ENCODE measurements around the gene HSD3B7.

The HSD3B7 gene

DNA sequence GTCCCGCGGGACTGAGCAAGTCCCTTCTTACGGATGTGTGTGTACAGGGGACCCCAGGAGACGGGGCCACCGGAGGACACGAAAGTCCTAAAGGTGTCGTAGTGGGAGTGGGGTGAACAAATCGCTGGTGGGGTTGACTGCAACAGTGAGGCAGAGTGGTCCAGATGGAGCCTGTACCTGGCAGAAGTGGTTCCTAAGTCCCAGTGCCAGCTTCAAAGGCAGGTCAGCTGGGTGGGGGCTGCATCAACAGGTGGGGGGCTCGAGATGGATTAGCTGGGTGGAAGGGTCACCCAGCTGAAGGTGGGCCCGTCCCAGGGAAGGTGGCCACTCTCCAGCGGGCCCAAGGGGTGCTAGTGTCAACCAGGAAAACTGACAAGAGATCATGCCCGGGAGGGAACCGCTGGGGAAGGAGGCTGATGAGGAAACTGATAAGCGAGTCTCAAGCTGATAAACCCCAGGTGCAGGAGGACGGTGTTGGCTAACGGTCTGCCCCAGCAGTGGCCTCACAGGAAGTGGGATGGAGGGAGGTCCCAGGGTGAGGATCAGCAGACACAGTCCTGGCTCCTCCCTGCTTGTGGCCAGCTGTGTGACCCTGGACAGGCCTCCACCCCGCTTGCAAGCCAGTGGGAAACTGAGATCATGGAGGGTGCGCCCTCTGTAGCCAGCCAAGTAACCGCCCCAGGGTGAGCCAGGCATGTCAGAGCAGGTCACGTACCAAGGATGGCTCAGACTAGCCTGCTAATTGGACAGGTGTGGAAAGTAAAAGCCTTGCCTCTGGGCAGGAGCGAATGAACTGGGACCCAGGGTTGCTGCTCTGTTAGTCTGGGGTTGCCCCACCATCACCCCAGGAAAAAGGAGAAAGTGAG is 35.1 kb upstream of the HSD3B7 start:
- Mint-ChIP-seq H3K4me3 (peak overlapping the region; percentile 87), H3K9me3 (no peaks in the 10 kb centered on the region), H3K27ac (ENCODE audit: low read depth) (peak overlapping the region; percentile 94), H3K4me1 (peaks cover 27% of the 10 kb centered on the region), H3K27me3 (no peaks in the 10 kb centered on the region), H3K36me3 (ENCODE audit: insufficient read depth) (peaks cover 2% of the 10 kb centered on the region)
- no peak for DNase-seq (ENCODE audit: low spot score in 2 of 2)
- ATAC-seq (replicated peaks; ENCODE audit: extremely low read depth, poor library complexity, severe bottlenecking): peak; percentile 12

DNA sequence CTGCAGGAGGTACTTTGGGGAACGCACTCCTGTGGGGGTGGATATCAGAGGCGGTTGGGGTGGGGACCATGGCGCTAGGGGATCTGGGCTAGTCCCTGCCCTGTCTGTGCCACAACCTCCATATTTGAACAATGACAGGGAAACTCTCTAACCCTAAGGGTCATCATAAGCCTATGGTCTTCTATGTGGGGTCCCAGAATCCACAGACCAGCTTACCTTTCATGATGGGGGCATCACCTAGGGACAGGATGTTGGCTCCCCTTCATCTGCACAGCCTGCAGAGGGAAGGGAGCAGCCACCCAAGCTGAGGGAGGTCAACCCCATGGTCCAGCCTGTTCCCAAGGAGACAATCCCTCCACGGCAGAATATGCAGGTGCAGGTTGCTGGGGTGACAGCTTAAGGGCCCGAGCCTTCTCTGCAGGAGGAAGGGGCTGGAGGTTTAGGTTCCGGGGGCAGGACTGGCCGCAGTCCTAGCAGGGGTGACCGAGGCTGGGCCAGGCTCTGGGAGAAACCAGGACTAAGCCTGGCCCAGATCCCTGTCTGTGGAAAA is 34.4 kb upstream of the HSD3B7 start:
- peak overlapping the region; percentile 94 for H3K27ac Mint-ChIP-seq (ENCODE audit: low read depth)
- H3K36me3 Mint-ChIP-seq (ENCODE audit: insufficient read depth): peaks cover 2% of the 10 kb centered on the region
- peaks cover 27% of the 10 kb centered on the region for H3K4me1 Mint-ChIP-seq
- peak overlapping the region; percentile 87 for H3K4me3 Mint-ChIP-seq
- DNase-seq (ENCODE audit: low spot score in 2 of 2) (no peak), ATAC-seq (replicated peaks; ENCODE audit: extremely low read depth, poor library complexity, severe bottlenecking) (no peak)
- no peaks in the 10 kb centered on the region for H3K9me3 Mint-ChIP-seq
- H3K27me3 Mint-ChIP-seq: no peaks in the 10 kb centered on the region

DNA sequence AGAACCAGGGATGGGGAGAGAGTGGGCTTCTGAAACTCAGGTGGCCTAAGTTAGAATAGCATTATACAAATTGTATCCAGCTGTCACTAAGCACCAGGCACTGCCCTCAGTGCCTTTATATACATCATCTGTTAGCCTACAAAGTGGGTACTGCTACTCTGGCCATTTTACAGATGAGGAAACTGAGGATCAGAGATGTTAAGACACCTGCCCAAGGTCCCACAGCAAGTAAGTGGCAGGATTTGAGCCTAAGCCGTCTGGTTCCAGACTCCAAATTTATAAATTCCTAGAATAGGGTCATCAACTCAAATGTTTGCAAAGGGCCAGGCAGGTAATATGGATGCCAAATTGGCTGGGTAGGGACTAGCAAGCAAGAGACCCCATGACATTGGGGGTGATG is 33.8 kb upstream of the HSD3B7 start:
- H3K36me3 Mint-ChIP-seq (ENCODE audit: insufficient read depth): peaks cover 2% of the 10 kb centered on the region
- no peak for ATAC-seq (replicated peaks; ENCODE audit: extremely low read depth, poor library complexity, severe bottlenecking)
- DNase-seq (ENCODE audit: low spot score in 2 of 2): no peak
- no peaks in the 10 kb centered on the region for H3K9me3 Mint-ChIP-seq
- no peak overlapping the region for H3K4me3 Mint-ChIP-seq
- H3K27ac Mint-ChIP-seq (ENCODE audit: low read depth): no peak overlapping the region
- no peaks in the 10 kb centered on the region for H3K27me3 Mint-ChIP-seq
- H3K4me1 Mint-ChIP-seq: peaks cover 24% of the 10 kb centered on the region

DNA sequence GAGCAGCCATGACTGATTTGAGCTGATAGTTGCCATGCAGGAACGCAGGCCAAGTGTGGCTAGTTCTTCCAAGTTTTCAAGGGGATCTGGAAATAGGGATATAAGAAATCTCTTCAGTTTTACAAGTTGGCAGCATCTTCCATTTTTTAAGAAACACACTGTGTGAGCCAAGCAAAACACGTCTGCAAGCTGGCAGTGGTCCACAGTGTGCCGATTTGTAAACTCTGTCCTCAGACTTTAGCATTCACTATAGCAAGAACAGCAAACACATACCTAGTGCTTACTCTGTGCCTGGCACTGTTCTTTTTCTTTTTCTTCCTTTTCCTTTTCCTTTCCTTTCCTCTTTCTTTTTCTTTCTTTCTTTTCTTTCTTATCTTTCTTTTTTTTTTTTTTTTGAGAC is 33.3 kb upstream of the HSD3B7 start:
- no peak for DNase-seq (ENCODE audit: low spot score in 2 of 2)
- Mint-ChIP-seq H3K4me3 (no peak overlapping the region), H3K4me1 (peaks cover 20% of the 10 kb centered on the region), H3K9me3 (no peaks in the 10 kb centered on the region), H3K27me3 (no peaks in the 10 kb centered on the region), H3K36me3 (ENCODE audit: insufficient read depth) (no peaks in the 10 kb centered on the region), H3K27ac (ENCODE audit: low read depth) (peak overlapping the region; percentile 85)
- ATAC-seq (replicated peaks; ENCODE audit: extremely low read depth, poor library complexity, severe bottlenecking): no peak

DNA sequence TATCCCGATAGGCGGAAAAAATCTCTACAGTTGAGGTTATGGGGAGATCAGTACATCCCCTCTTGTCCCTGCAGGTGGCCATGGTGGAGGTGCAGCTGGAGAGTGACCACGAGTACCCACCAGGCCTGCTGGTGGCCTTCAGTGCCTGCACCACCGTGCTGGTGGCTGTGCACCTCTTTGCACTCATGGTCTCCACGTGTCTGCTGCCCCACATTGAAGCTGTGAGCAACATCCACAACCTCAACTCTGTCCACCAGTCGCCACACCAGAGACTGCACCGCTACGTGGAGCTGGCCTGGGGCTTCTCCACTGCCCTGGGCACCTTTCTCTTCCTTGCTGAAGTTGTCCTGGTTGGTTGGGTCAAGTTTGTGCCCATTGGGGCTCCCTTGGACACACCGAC is 31.9 kb upstream of the HSD3B7 start:
- Mint-ChIP-seq H3K27me3 (no peaks in the 10 kb centered on the region), H3K4me3 (no peak overlapping the region), H3K9me3 (no peaks in the 10 kb centered on the region), H3K36me3 (ENCODE audit: insufficient read depth) (peaks cover 9% of the 10 kb centered on the region), H3K4me1 (peaks cover 25% of the 10 kb centered on the region), H3K27ac (ENCODE audit: low read depth) (no peak overlapping the region)
- DNase-seq (ENCODE audit: low spot score in 2 of 2) (no peak), ATAC-seq (replicated peaks; ENCODE audit: extremely low read depth, poor library complexity, severe bottlenecking) (no peak)

DNA sequence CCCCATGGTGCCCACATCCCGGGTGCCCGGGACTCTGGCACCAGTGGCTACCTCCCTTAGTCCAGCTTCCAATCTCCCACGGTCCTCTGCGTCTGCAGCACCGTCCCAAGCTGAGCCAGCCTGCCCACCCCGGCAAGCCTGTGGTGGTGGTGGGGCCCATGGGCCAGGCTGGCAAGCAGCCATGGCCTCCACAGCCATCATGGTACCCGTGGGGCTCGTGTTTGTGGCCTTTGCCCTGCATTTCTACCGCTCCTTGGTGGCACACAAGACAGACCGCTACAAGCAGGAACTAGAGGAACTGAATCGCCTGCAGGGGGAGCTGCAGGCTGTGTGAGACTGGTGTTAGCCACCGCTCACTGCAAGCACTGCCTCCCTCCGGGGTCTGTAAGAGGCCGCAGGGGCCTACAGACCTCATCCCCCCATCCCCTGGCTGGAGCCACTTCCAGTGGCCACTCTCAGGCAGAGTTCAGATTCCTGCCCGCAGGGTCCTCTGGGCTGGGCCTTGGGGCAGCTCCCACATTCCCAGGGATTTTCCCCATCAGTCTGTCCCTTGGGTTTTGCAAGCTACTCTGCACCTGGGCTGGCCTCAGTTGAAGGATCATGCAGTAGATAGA is 31.4 kb upstream of the HSD3B7 start:
- Mint-ChIP-seq H3K27ac (ENCODE audit: low read depth) (no peak overlapping the region), H3K9me3 (no peaks in the 10 kb centered on the region), H3K36me3 (ENCODE audit: insufficient read depth) (peaks cover 12% of the 10 kb centered on the region), H3K4me3 (no peak overlapping the region), H3K4me1 (peaks cover 30% of the 10 kb centered on the region), H3K27me3 (no peaks in the 10 kb centered on the region)
- peak; percentile 45 to 46 for DNase-seq (ENCODE audit: low spot score in 2 of 2)
- ATAC-seq (replicated peaks; ENCODE audit: extremely low read depth, poor library complexity, severe bottlenecking): peak; percentile 16

DNA sequence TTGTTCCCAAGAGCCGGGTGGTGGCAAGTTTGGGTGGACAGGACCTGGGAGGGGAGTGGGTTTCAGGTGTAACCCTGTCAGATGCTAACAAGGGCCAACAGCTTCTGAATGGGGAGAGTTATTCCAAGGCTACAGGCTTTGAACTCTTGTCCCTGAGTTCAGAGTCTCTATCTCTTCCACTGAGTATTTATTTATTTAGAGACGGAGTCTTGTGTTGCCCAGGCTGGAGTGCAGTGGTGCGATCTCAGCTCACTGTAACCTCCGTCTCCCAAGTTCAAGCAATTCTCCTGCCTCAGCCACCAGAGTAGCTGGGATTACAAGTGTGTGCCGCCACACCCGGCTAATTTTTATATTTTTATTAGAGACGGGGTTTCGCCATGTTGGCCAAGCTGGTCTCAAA is 30.0 kb upstream of the HSD3B7 start:
- Mint-ChIP-seq H3K9me3 (no peaks in the 10 kb centered on the region), H3K4me3 (no peak overlapping the region), H3K36me3 (ENCODE audit: insufficient read depth) (peaks cover 21% of the 10 kb centered on the region), H3K4me1 (peaks cover 37% of the 10 kb centered on the region), H3K27me3 (no peaks in the 10 kb centered on the region), H3K27ac (ENCODE audit: low read depth) (peak overlapping the region; percentile 46)
- no peak for ATAC-seq (replicated peaks; ENCODE audit: extremely low read depth, poor library complexity, severe bottlenecking)
- DNase-seq (ENCODE audit: low spot score in 2 of 2): no peak

DNA sequence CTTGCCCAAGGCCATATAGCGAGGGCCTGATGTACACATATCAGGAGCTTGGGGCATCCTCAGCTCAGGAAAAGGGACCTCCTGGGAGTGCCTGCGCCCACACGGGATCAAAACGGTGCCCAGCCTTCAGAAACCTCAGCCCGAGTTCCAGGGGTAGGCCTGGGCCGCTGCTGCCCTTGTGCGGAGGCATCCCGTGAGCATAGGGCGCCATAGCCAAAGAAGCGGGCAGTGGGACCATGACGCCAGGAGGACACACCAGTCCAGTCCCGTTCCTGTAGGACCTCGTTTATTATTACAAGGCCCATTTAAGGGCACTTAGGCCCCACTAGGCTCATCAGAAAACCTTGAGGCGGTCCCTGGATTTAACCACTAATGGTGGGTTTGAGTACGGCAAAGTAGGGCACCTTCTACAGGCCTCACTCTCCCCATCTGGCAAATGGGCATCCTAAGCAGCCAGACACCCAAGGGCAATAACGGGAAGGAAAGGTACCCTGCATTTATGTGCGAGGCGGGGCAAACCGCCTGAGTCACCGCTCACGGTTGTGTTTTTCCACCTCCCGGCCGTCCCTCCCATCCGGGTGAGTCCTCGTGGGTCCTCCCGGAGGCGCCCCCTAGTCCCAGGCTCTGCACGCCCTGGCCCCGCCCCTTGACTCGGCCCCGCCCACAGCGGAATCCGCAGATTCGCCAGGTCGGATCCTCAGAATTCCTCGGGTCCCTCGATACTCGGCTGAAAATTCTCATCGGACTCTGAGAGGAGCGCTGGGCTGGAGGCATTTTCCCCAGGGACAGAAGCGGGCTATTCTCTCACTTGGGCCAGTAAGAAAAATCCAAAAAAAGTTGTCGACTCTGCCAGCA is 28.2 kb upstream of the HSD3B7 start:
- H3K4me1 Mint-ChIP-seq: peaks cover 37% of the 10 kb centered on the region
- no peaks in the 10 kb centered on the region for H3K9me3 Mint-ChIP-seq

DNA sequence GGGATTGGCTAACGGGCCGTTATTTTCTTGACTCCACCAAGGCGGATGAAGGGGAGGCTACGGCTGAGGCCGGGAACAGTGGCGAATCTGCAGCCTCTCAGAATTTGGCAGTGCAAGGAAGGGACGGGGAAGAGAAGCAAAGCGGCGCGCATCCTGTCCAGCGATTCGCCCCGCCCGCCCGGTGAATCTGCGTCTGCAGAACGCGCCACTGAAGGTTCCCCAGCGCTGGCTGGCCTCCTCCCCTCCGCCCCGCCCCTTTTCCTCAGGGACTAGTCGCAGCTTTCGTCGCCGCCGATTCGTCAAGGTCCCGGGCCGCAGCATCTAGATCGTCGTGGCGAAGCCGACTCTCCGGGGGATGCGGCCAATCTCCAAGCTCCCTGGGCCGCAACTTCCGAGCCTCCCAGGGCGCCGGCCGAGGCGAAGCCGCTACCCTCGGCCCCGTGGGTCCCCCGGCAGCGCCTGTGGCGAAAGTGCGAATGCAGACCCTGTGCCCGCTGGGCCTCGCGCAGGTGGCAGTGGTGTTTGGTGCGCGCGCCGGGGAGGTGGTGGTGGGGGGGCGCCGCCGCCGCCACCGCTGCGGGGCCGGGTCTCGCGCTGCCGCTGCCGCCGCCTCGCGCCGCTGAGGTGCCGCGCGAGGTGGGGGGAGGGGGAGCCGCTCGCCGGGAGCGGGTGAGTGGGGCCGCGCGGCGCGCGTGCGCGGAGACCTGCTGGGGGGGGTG is 27.4 kb upstream of the HSD3B7 start, which contains the start of gene SETD1A:
Gene SETD1A (plus strand): TSS at position 299 of the 719 bp plus-strand sequence. CDS start 978 bp downstream, outside the sequence.
- DNase-seq (ENCODE audit: low spot score in 2 of 2): peak; percentile 95 to 97
- Mint-ChIP-seq H3K36me3 (ENCODE audit: insufficient read depth) (peaks cover 41% of the 10 kb centered on the region), H3K27me3 (no peaks in the 10 kb centered on the region), H3K4me1 (peaks cover 37% of the 10 kb centered on the region), H3K4me3 (peak within 1 kb of the TSS; percentile 90), H3K27ac (ENCODE audit: low read depth) (peak within 1 kb of the TSS; percentile 93), H3K9me3 (no peaks in the 10 kb centered on the region)
- ATAC-seq (replicated peaks; ENCODE audit: extremely low read depth, poor library complexity, severe bottlenecking): peak; percentile 88

More for the DNA sequence above, 28.2 kb upstream of the HSD3B7 start:
- Mint-ChIP-seq H3K27me3 (no peaks in the 10 kb centered on the region), H3K36me3 (ENCODE audit: insufficient read depth) (peaks cover 34% of the 10 kb centered on the region), H3K4me3 (peak overlapping the region; percentile 90), H3K27ac (ENCODE audit: low read depth) (peak overlapping the region; percentile 93)
- DNase-seq (ENCODE audit: low spot score in 2 of 2) (peak; percentile 66 to 75), ATAC-seq (replicated peaks; ENCODE audit: extremely low read depth, poor library complexity, severe bottlenecking) (peak; percentile 61)

DNA sequence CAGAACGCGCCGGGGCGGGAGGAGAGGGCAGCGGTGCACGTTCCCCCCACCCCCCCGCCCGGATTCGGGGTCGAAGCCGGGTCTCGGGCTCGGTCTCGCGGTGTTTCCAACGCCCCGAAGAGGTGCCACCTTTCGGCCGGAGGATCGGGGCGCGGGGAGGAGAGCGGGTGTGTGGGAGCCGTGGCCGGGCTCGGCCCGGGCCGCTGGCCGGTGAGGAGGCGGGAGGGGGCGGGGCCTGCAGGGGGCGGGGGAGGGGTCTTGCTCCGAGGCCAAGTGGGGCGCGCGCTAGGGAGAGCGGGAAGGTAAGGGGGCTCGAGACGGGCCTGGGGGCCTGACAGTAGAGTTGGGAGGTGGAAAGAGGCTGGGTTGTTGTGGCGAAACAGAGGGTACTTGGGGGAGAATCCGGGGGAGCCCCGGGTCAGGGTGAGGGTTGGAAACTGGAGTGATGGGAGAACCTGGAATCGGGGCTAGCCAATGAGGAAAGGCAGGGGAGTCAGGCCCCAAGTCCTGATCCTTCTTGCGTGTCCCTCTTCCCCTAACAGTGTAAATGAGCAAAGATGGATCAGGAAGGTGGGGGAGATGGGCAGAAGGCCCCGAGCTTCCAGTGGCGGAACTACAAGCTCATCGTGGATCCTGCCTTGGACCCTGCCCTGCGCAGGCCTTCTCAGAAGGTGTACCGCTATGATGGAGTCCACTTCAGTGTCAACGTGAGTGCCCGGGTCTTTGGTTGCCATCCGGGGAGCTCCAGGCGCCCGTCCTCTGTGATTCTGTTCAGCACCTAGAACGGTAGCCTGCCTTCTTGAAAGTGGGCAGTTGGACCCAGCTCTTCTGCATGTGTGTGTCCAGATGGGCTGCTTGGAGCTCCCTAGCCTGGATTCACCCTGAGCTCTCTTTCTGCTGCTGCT is 26.6 kb upstream of the HSD3B7 start:
- no peak for DNase-seq (ENCODE audit: low spot score in 2 of 2)
- Mint-ChIP-seq H3K4me3 (peak overlapping the region; percentile 90), H3K27me3 (no peaks in the 10 kb centered on the region), H3K36me3 (ENCODE audit: insufficient read depth) (peaks cover 48% of the 10 kb centered on the region), H3K9me3 (no peaks in the 10 kb centered on the region), H3K27ac (ENCODE audit: low read depth) (peak overlapping the region; percentile 93), H3K4me1 (peaks cover 36% of the 10 kb centered on the region)
- ATAC-seq (replicated peaks; ENCODE audit: extremely low read depth, poor library complexity, severe bottlenecking): peak; percentile 25

DNA sequence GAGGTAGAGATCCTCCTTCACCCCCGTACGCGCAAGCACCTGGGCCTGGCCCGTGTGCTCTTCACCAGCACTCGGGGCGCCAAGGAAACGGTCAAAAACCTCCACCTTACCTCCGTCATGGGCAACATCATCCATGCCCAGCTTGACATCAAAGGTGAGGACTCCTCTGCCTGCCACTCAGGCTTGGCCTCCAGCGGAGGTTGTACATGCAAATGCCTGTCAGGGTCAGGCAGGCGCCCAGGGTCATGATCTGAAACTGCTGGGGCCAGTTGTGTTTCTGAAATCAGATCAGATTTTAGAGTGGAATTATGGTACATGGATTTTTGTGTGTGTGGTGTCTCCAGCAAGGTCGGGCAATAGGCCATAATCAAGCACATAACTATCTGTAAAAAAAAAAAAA is 23.6 kb upstream of the HSD3B7 start:
- DNase-seq (ENCODE audit: low spot score in 2 of 2): no peak
- no peaks in the 10 kb centered on the region for H3K9me3 Mint-ChIP-seq
- H3K27ac Mint-ChIP-seq (ENCODE audit: low read depth): no peak overlapping the region
- no peak overlapping the region for H3K4me3 Mint-ChIP-seq
- peaks cover 62% of the 10 kb centered on the region for H3K36me3 Mint-ChIP-seq (ENCODE audit: insufficient read depth)
- ATAC-seq (replicated peaks; ENCODE audit: extremely low read depth, poor library complexity, severe bottlenecking): no peak
- H3K27me3 Mint-ChIP-seq: no peaks in the 10 kb centered on the region
- peaks cover 40% of the 10 kb centered on the region for H3K4me1 Mint-ChIP-seq

All from central memory CD8-positive, alpha-beta T cell (primary cell).